ENCODE data around the gene C1orf159.

- TF ChIP-seq EZH2 (IDR thresholded peaks at IDR 0.05; ENCODE audit: insufficient read depth, poor library complexity, severe bottlenecking) (no peak), EZH2phosphoT487 (IDR thresholded peaks at IDR 0.05; ENCODE audit: insufficient read depth, low read depth) (no peak)
These were observed 16.2 kb downstream of the C1orf159 start for GRCh38 chr1:1099506-1100183.
